Subcutaneous abdominal adipose tissue (tissue), 5 donors: ENCODE results near the gene CEACAM3.

Source experiments
- H3K27ac ChIP-seq: one replicate; pipeline ENCODE4 v1.7.0; 2013; ENCODE audit warnings: low read depth, mild to moderate bottlenecking, inconsistent platforms, low read length, moderate library complexity
- H3K27me3 ChIP-seq, 5 donors: one replicate each; pipeline ENCODE4 v1.7.0; 2013; ENCODE audit warnings: low read length in 5 of 5, inconsistent platforms in 1 of 5; ENCODE audit not compliant: control insufficient read depth in 5 of 5, insufficient read depth in 4 of 5
- H3K36me3 ChIP-seq, 5 donors: one replicate each; pipeline ENCODE4 v1.7.0; 2013; ENCODE audit warnings: low read length in 5 of 5; ENCODE audit not compliant: control insufficient read depth in 5 of 5, insufficient read depth in 5 of 5
- H3K4me1 ChIP-seq, 5 donors: one replicate each; pipeline ENCODE4 v1.7.0; 2013; ENCODE audit warnings: low read length in 5 of 5, mild to moderate bottlenecking in 3 of 5, moderate library complexity in 1 of 5; ENCODE audit not compliant: control insufficient read depth in 5 of 5, insufficient read depth in 5 of 5
- H3K4me3 ChIP-seq, 5 donors: one replicate each; pipeline ENCODE4 v1.7.0; 2013; ENCODE audit warnings: low read length in 5 of 5, low read depth in 1 of 5
- H3K9ac ChIP-seq, 5 donors: one replicate each; pipeline ENCODE4 v1.7.0; 2013; ENCODE audit warnings: low read length in 5 of 5, mild to moderate bottlenecking in 4 of 5, moderate library complexity in 3 of 5
- H3K9me3 ChIP-seq, 5 donors: one replicate each; pipeline ENCODE4 v1.7.0; 2013; ENCODE audit warnings: low read length in 5 of 5; ENCODE audit not compliant: control insufficient read depth in 5 of 5
- donor health status: healthy.
- donor health status: healthy.
- donor health status: healthy.
- donor health status: healthy.
- donor health status: healthy.

CEACAM3 gene

GRCh38 chr19:41837981-41838708 lies 41.8 kb downstream of the CEACAM3 start:
- Histone ChIP-seq H3K27ac (no peak overlapping the region), H3K36me3 (no peaks in the 10 kb centered on the region), H3K9me3 (no peaks in the 10 kb centered on the region), H3K27me3 (peaks cover 9 to 26% (median 24%) of the 10 kb centered on the region in 5 donors), H3K4me1 (no peaks in the 10 kb centered on the region), H3K4me3 (no peak overlapping the region), H3K9ac (no peak overlapping the region)

GRCh38 chr19:41839211-41839610 lies 42.8 kb downstream of the CEACAM3 start:
- Histone ChIP-seq H3K9me3 (no peaks in the 10 kb centered on the region), H3K9ac (no peak overlapping the region), H3K4me1 (no peaks in the 10 kb centered on the region), H3K27ac (no peak overlapping the region), H3K27me3 (peaks cover 9 to 26% (median 24%) of the 10 kb centered on the region in 5 donors), H3K4me3 (no peak overlapping the region), H3K36me3 (no peaks in the 10 kb centered on the region)

- Histone ChIP-seq H3K9ac (no peak overlapping the region), H3K9me3 (no peaks in the 10 kb centered on the region), H3K27ac (no peak overlapping the region), H3K4me1 (no peaks in the 10 kb centered on the region), H3K36me3 (no peaks in the 10 kb centered on the region), H3K4me3 (no peak overlapping the region), H3K27me3 (peaks cover under 1 to 19% (median 10%) of the 10 kb centered on the region in 5 donors)
Measured at GRCh38 chr19:41843371-41843770, 47.0 kb downstream of the CEACAM3 start.

- Histone ChIP-seq H3K27ac (no peak within 1 kb of the TSS), H3K4me3 (no peak within 1 kb of the TSS), H3K9me3 (no peaks in the 10 kb centered on the region), H3K27me3 (peaks cover 0 to 11% (median 3%) of the 10 kb centered on the region in 5 donors), H3K4me1 (no peaks in the 10 kb centered on the region), H3K36me3 (no peaks in the 10 kb centered on the region), H3K9ac (no peak within 1 kb of the TSS)
Measured at GRCh38 chr19:41844601-41845000, 48.2 kb downstream of the CEACAM3 start, which contains the start of gene LYPD4. Gene LYPD4 (minus strand): TSS chr19:41844683. CDS start chr19:41839285, 5,398 bp downstream.

- peaks cover 0 to 9% (median 3%) of the 10 kb centered on the region in 5 donors for H3K27me3 ChIP-seq
- H3K27ac ChIP-seq = no peak within 1 kb of the TSS
- H3K9ac ChIP-seq = no peak within 1 kb of the TSS
- H3K4me3 ChIP-seq = no peak within 1 kb of the TSS
- no peaks in the 10 kb centered on the region for H3K4me1 ChIP-seq
- no peaks in the 10 kb centered on the region for H3K36me3 ChIP-seq
- H3K9me3 ChIP-seq = no peaks in the 10 kb centered on the region
Measured at GRCh38 chr19:41845001-41845050, 48.4 kb downstream of the CEACAM3 start, which contains the start of gene DMRTC2. Gene DMRTC2 (plus strand): TSS chr19:41845042. CDS start chr19:41847429, 2,387 bp downstream.

- Histone ChIP-seq H3K27me3 (peaks cover 0 to 9% (median 3%) of the 10 kb centered on the region in 5 donors), H3K27ac (no peak overlapping the region), H3K36me3 (no peaks in the 10 kb centered on the region), H3K9ac (no peak overlapping the region), H3K9me3 (no peaks in the 10 kb centered on the region), H3K4me1 (no peaks in the 10 kb centered on the region), H3K4me3 (no peak overlapping the region)
Measured at GRCh38 chr19:41845051-41845590, 48.7 kb downstream of the CEACAM3 start.

- no peak overlapping the region for H3K9ac ChIP-seq
- H3K36me3 ChIP-seq = no peaks in the 10 kb centered on the region
- H3K4me1 ChIP-seq = no peaks in the 10 kb centered on the region
- H3K9me3 ChIP-seq = no peaks in the 10 kb centered on the region
- no peak overlapping the region for H3K27ac ChIP-seq
- no peak overlapping the region for H3K4me3 ChIP-seq
- H3K27me3 ChIP-seq = peaks cover 0 to 9% (median 5%) of the 10 kb centered on the region in 5 donors
Measured at GRCh38 chr19:41847351-41848105, 51.1 kb downstream of the CEACAM3 start.

GRCh38 chr19:41848666-41849065 lies 52.3 kb downstream of the CEACAM3 start:
- Histone ChIP-seq H3K9ac (no peak overlapping the region), H3K36me3 (no peaks in the 10 kb centered on the region), H3K9me3 (no peaks in the 10 kb centered on the region), H3K27me3 (peaks cover 0 to 9% (median 5%) of the 10 kb centered on the region in 5 donors), H3K4me1 (no peaks in the 10 kb centered on the region), H3K27ac (no peak overlapping the region), H3K4me3 (no peak overlapping the region)

- no peaks in the 10 kb centered on the region for H3K36me3 ChIP-seq
- H3K27ac ChIP-seq = no peak overlapping the region
- no peaks in the 10 kb centered on the region for H3K9me3 ChIP-seq
- no peak overlapping the region for H3K9ac ChIP-seq
- no peaks in the 10 kb centered on the region for H3K4me1 ChIP-seq
- no peak overlapping the region for H3K4me3 ChIP-seq
- peaks cover 0 to 9% (median 5%) of the 10 kb centered on the region in 5 donors for H3K27me3 ChIP-seq
Measured at GRCh38 chr19:41849067-41849466, 52.7 kb downstream of the CEACAM3 start.

- Histone ChIP-seq H3K36me3 (no peaks in the 10 kb centered on the region), H3K9ac (no peak overlapping the region), H3K4me1 (no peaks in the 10 kb centered on the region), H3K9me3 (no peaks in the 10 kb centered on the region), H3K27me3 (peaks cover 0 to 9% (median 5%) of the 10 kb centered on the region in 5 donors), H3K27ac (no peak overlapping the region), H3K4me3 (no peak overlapping the region)
Measured at GRCh38 chr19:41850381-41850780, 54.0 kb downstream of the CEACAM3 start.
